GM19023 (cell line): ENCODE results near the gene PPARG.
"Not testable (repeated sequence)": the region's sequence is repeated elsewhere in the genome, so short reads cannot be mapped to it uniquely, and the experiment has no call there.

Experiments
- ATAC-seq: cut with Tn5 transposase; IDR thresholded peaks from one replicate; pipeline ENCODE4 v1.9.1; 2021; ENCODE audit warnings: mild to moderate bottlenecking, moderate library complexity; ENCODE audit not compliant: unreplicated experiment

The PPARG gene

GRCh38 chr3:12476238-12476897, 187.5 kb downstream of the PPARG start:
- no peak for ATAC-seq

GRCh38 chr3:12477256-12477655, 188.4 kb downstream of the PPARG start:
- no peak for ATAC-seq

GRCh38 chr3:12478326-12478725, 189.5 kb downstream of the PPARG start:
- ATAC-seq: no peak

- ATAC-seq: not testable (repeated sequence)
Measured at GRCh38 chr3:12479198-12479597, 190.3 kb downstream of the PPARG start.

GRCh38 chr3:12479919-12480427, 191.1 kb downstream of the PPARG start:
- ATAC-seq: no peak

GRCh38 chr3:12483410-12483809, 194.5 kb downstream of the PPARG start:
- ATAC-seq: no peak

- ATAC-seq: no peak
Measured at GRCh38 chr3:12483872-12484197, 195.0 kb downstream of the PPARG start.
